Measurements from ENCODE around the gene FOXRED2. TPM values are rescaled to one million over a fixed set of nuclear protein-coding genes. Genes with fewer than 3 reads are reported as not detected.

Gene FOXRED2
- total RNA-seq: 7.2 and 13.0 TPM in 2 replicates

GRCh38 chr22:36506637-36507517, at the start of gene FOXRED2:
FOXRED2 (minus strand) TSS chr22:36507040; CDS start chr22:36506422, 618 bp downstream.

GRCh38 chr22:36528795-36529751, 22.2 kb upstream of the FOXRED2 start, which contains the start of gene EIF3D:
EIF3D (minus strand) TSS chr22:36529166; CDS start chr22:36526121, 3,045 bp downstream.

GRCh38 chr22:36481393-36482168, 25.3 kb downstream of the FOXRED2 start, which contains the start of gene TXN2:
TXN2 (minus strand) TSS chr22:36481640; CDS start chr22:36480837, 803 bp downstream.

Other genes starting within 250 kb of the FOXRED2 start
- 232 and 792 TPM in 2 replicates for gene MYH9, start 119.1 kb downstream of the FOXRED2 start, total RNA-seq
- 77.4 and 105 TPM in 2 replicates for gene TXN2, start 25.4 kb downstream of the FOXRED2 start, total RNA-seq
- gene EIF3D, start 22.1 kb upstream of the FOXRED2 start, total RNA-seq: 328 and 413 TPM in 2 replicates
- 0.08 TPM in 1 of 2 replicates, not detected in the other for gene CACNG2, start 196.7 kb upstream of the FOXRED2 start, total RNA-seq

Data from epithelial cell of alveolus of lung (primary cell).